Gastrocnemius medialis (tissue), 4 donors: ENCODE data around the gene CHID1.

Experiments
- CTCF ChIP-seq, 5 experiments: fragments of 450-650 bp in 3 of 5; fragments of 200-600 bp in 2 of 5; sonication (generic) in 2 of 5; IDR thresholded peaks in 4 of 5; conservative IDR thresholded peaks in 1 of 5; 1 replicate in 4 of 5; 2 replicates in 1 of 5; pipeline ENCODE4 v1.5.1; 2016 to 2019; ENCODE audit warnings: antibody characterized with exemption in 5 of 5, mild to moderate bottlenecking in 3 of 5, moderate library complexity in 3 of 5
- POLR2A ChIP-seq, 2 donors: fragments of 450-650 bp; IDR thresholded peaks; one replicate each; pipeline ENCODE4 v1.6.1; 2017; ENCODE audit warnings: antibody characterized with exemption in 2 of 2, mild to moderate bottlenecking in 2 of 2, moderate library complexity in 2 of 2

GRCh38 chr11:854601-855329 is 55.8 kb downstream of the CHID1 start:
- TF ChIP-seq CTCF (IDR thresholded peaks at IDR 0.05 in 4 of 5, conservative IDR thresholded peaks at IDR 0.05 in 1 of 5) (no peak), POLR2A (IDR thresholded peaks at IDR 0.05) (no peak)
